ENCODE results near the gene MCM6.

The MCM6 gene

GRCh38 chr2:135874777-135875365 lies 1.4 kb downstream of the MCM6 start:
- H3K79me2 ChIP-seq (ENCODE audit: insufficient read depth, low read length) = peaks cover 64% of the 10 kb centered on the region
- peak overlapping the region; percentile 91 for H3K4me2 ChIP-seq (ENCODE audit: low read depth, low read length, poor library complexity, severe bottlenecking)
- peaks cover 23% of the 10 kb centered on the region for H3K36me3 ChIP-seq (ENCODE audit: insufficient read depth, low read length)
- peak overlapping the region; percentile 98 for H3K9ac ChIP-seq (ENCODE audit: low read depth, low read length, poor library complexity, severe bottlenecking)
- no peak overlapping the region for H2AFZ ChIP-seq (ENCODE audit: low read length)
- H4K20me1 ChIP-seq (ENCODE audit: insufficient read depth, low read length, poor library complexity, severe bottlenecking) = peaks cover 39% of the 10 kb centered on the region
- peak overlapping the region; percentile 99 for H3K4me3 ChIP-seq (ENCODE audit: low read length, poor library complexity, severe bottlenecking)
- H3K9me2 ChIP-seq (replicated peaks; ENCODE audit: low read depth, low read length) = no peaks in the 10 kb centered on the region
- H3F3A ChIP-seq (ENCODE audit: low read depth) = no peaks in the 10 kb centered on the region
- peaks cover 40% of the 10 kb centered on the region for H3K4me1 ChIP-seq (ENCODE audit: insufficient read depth, low read length, poor library complexity, severe bottlenecking)
- no peaks in the 10 kb centered on the region for H3K9me3 ChIP-seq (ENCODE audit: insufficient read depth, low read depth, low read length)
- no peak for TF ChIP-seq EZH2phosphoT487 (IDR thresholded peaks at IDR 0.05; ENCODE audit: borderline replicate concordance)
- no peak for TF ChIP-seq CTCF (conservative IDR thresholded peaks at IDR 0.05; ENCODE audit: low read length)
- no peaks in the 10 kb centered on the region for H3K27me3 ChIP-seq (ENCODE audit: insufficient read depth, low read length, poor library complexity, severe bottlenecking)

- no peak overlapping the region for H3K9ac ChIP-seq (ENCODE audit: low read depth, low read length, poor library complexity, severe bottlenecking)
- H3K9me2 ChIP-seq (replicated peaks; ENCODE audit: low read depth, low read length) = no peaks in the 10 kb centered on the region
- H4K20me1 ChIP-seq (ENCODE audit: insufficient read depth, low read length, poor library complexity, severe bottlenecking) = peaks cover 69% of the 10 kb centered on the region
- peaks cover 60% of the 10 kb centered on the region for H3K36me3 ChIP-seq (ENCODE audit: insufficient read depth, low read length)
- H3K79me2 ChIP-seq (ENCODE audit: insufficient read depth, low read length) = peaks cover 99% of the 10 kb centered on the region
- no peaks in the 10 kb centered on the region for H3K27me3 ChIP-seq (ENCODE audit: insufficient read depth, low read length, poor library complexity, severe bottlenecking)
- no peak overlapping the region for H2AFZ ChIP-seq (ENCODE audit: low read length)
- peak overlapping the region; percentile 91 for H3K4me2 ChIP-seq (ENCODE audit: low read depth, low read length, poor library complexity, severe bottlenecking)
- no peaks in the 10 kb centered on the region for H3F3A ChIP-seq (ENCODE audit: low read depth)
- H3K4me3 ChIP-seq (ENCODE audit: low read length, poor library complexity, severe bottlenecking) = no peak overlapping the region
- no peaks in the 10 kb centered on the region for H3K9me3 ChIP-seq (ENCODE audit: insufficient read depth, low read depth, low read length)
- peaks cover 56% of the 10 kb centered on the region for H3K4me1 ChIP-seq (ENCODE audit: insufficient read depth, low read length, poor library complexity, severe bottlenecking)
- TF ChIP-seq CTCF (conservative IDR thresholded peaks at IDR 0.05; ENCODE audit: low read length) (no peak), EZH2phosphoT487 (IDR thresholded peaks at IDR 0.05; ENCODE audit: borderline replicate concordance) (no peak)
These were observed 5.7 kb downstream of the MCM6 start for GRCh38 chr2:135870571-135870970.

- Histone ChIP-seq H3K9me2 (replicated peaks; ENCODE audit: low read depth, low read length) (no peaks in the 10 kb centered on the region), H2AFZ (ENCODE audit: low read length) (no peak overlapping the region), H4K20me1 (ENCODE audit: insufficient read depth, low read length, poor library complexity, severe bottlenecking) (peaks cover 47% of the 10 kb centered on the region), H3K27me3 (ENCODE audit: insufficient read depth, low read length, poor library complexity, severe bottlenecking) (no peaks in the 10 kb centered on the region), H3K36me3 (ENCODE audit: insufficient read depth, low read length) (peaks cover 85% of the 10 kb centered on the region), H3K9me3 (ENCODE audit: insufficient read depth, low read depth, low read length) (no peaks in the 10 kb centered on the region), H3K9ac (ENCODE audit: low read depth, low read length, poor library complexity, severe bottlenecking) (no peak overlapping the region), H3K4me1 (ENCODE audit: insufficient read depth, low read length, poor library complexity, severe bottlenecking) (peaks cover 23% of the 10 kb centered on the region), H3K4me2 (ENCODE audit: low read depth, low read length, poor library complexity, severe bottlenecking) (peak overlapping the region; percentile 13), H3K4me3 (ENCODE audit: low read length, poor library complexity, severe bottlenecking) (no peak overlapping the region), H3K79me2 (ENCODE audit: insufficient read depth, low read length) (peaks cover 56% of the 10 kb centered on the region), H3F3A (ENCODE audit: low read depth) (no peaks in the 10 kb centered on the region)
- no peak for TF ChIP-seq EZH2phosphoT487 (IDR thresholded peaks at IDR 0.05; ENCODE audit: borderline replicate concordance)
- no peak for TF ChIP-seq CTCF (conservative IDR thresholded peaks at IDR 0.05; ENCODE audit: low read length)
These were observed 13.0 kb downstream of the MCM6 start for GRCh38 chr2:135863233-135863632.
